Omental fat pad (tissue), 4 donors: Measurements from ENCODE around the gene RPL36AL. TPM values are rescaled to one million over a fixed set of nuclear protein-coding genes. Genes with fewer than 3 reads are reported as not detected.
A peak's percentile ranks its signal among the peaks of the same experiment; 100 is the strongest.
"Not testable (repeated sequence)": the region's sequence is repeated elsewhere in the genome, so short reads cannot be mapped to it uniquely, and the experiment has no call there.

ENCODE experiments used
- ATAC-seq: fragments of 150-250 bp; one replicate; pipeline ENCODE4 v1.9.1; 2016; ENCODE audit warnings: mild to moderate bottlenecking, moderate library complexity; ENCODE audit not compliant: low FRiP score
- DNase-seq: peaks from one replicate; pipeline ENCODE4 v3.0.0-alpha.2; 2019; ENCODE audit warnings: low spot score
- CTCF ChIP-seq, 3 donors: fragments of 450-650 bp; IDR thresholded peaks; one replicate each; pipeline ENCODE4 v1.5.1; 2016 to 2017; ENCODE audit warnings: antibody characterized with exemption in 3 of 3, mild to moderate bottlenecking in 3 of 3, moderate library complexity in 2 of 3
- total RNA-seq, 4 donors: library from RNA; depleted of rRNA; stranded (reverse); fragments of >200 nt; gene quantifications; one replicate each; pipeline ENCODE4 v1.1.0, GENCODE V29; 2016

Gene RPL36AL
- total RNA-seq, 4 donors from 2014 or later, result 150 to 280 (median 234) TPM

- no peak for ATAC-seq
- TF ChIP-seq CTCF (IDR thresholded peaks at IDR 0.05), result no peak
- DNase-seq, result no peak
Measured at GRCh38 chr14:49623941-49624839, 3.8 kb upstream of the RPL36AL start.

GRCh38 chr14:49623387-49623786, 3.0 kb upstream of the RPL36AL start:
- ATAC-seq, result no peak
- no peak for DNase-seq
- no peak for TF ChIP-seq CTCF (IDR thresholded peaks at IDR 0.05)

GRCh38 chr14:49622022-49622607, 1.7 kb upstream of the RPL36AL start:
- DNase-seq (no peak), ATAC-seq (no peak)

GRCh38 chr14:49621114-49621881, 872 bp upstream of the RPL36AL start:
- TF ChIP-seq CTCF (IDR thresholded peaks at IDR 0.05), result no peak
- ATAC-seq, result peak; percentile 21
- DNase-seq, result no peak

More at GRCh38 chr14:49622022-49622607, 1.7 kb upstream of the RPL36AL start:
- no peak for TF ChIP-seq CTCF (IDR thresholded peaks at IDR 0.05)

GRCh38 chr14:49619730-49620129, 696 bp downstream of the RPL36AL start:
- TF ChIP-seq CTCF (IDR thresholded peaks at IDR 0.05), result no peak

GRCh38 chr14:49619273-49619672, 1.2 kb downstream of the RPL36AL start:
- ATAC-seq, DNase-seq: not testable (repeated sequence)

More at GRCh38 chr14:49619730-49620129, 696 bp downstream of the RPL36AL start:
- ATAC-seq (no peak), DNase-seq (no peak)

GRCh38 chr14:49617852-49618519, 2.4 kb downstream of the RPL36AL start:
- TF ChIP-seq CTCF (IDR thresholded peaks at IDR 0.05), result no peak
- no peak for ATAC-seq
- DNase-seq, result no peak
